ENCODE results near the gene CORO2B.

CORO2B gene

GRCh38 chr15:68615811-68616210 is 37.0 kb downstream of the CORO2B start:
- no peak for DNase-seq (ENCODE audit: low read depth)
- no peak for TF ChIP-seq CTCF (IDR thresholded peaks at IDR 0.05; ENCODE audit: control insufficient read depth, insufficient read depth, low read depth, low read length, missing control alignments)
- no peak overlapping the region for H3K4me3 ChIP-seq (ENCODE audit: control insufficient read depth, low read depth, low read length)

- no peak for DNase-seq (ENCODE audit: low read depth)
- no peak for TF ChIP-seq CTCF (IDR thresholded peaks at IDR 0.05; ENCODE audit: control insufficient read depth, insufficient read depth, low read depth, low read length, missing control alignments)
- no peak overlapping the region for H3K4me3 ChIP-seq (ENCODE audit: control insufficient read depth, low read depth, low read length)
Measured at GRCh38 chr15:68616397-68616796, 37.6 kb downstream of the CORO2B start.

- no peak overlapping the region for H3K4me3 ChIP-seq (ENCODE audit: control insufficient read depth, low read depth, low read length)
- no peak for TF ChIP-seq CTCF (IDR thresholded peaks at IDR 0.05; ENCODE audit: control insufficient read depth, insufficient read depth, low read depth, low read length, missing control alignments)
- no peak for DNase-seq (ENCODE audit: low read depth)
Measured at GRCh38 chr15:68617001-68617400, 38.2 kb downstream of the CORO2B start.

GRCh38 chr15:68617777-68618176 is 39.0 kb downstream of the CORO2B start:
- no peak for DNase-seq (ENCODE audit: low read depth)
- no peak for TF ChIP-seq CTCF (IDR thresholded peaks at IDR 0.05; ENCODE audit: control insufficient read depth, insufficient read depth, low read depth, low read length, missing control alignments)
- no peak overlapping the region for H3K4me3 ChIP-seq (ENCODE audit: control insufficient read depth, low read depth, low read length)

GRCh38 chr15:68618394-68618793 is 39.6 kb downstream of the CORO2B start:
- TF ChIP-seq CTCF (IDR thresholded peaks at IDR 0.05; ENCODE audit: control insufficient read depth, insufficient read depth, low read depth, low read length, missing control alignments), result no peak
- DNase-seq (ENCODE audit: low read depth), result no peak
- H3K4me3 ChIP-seq (ENCODE audit: control insufficient read depth, low read depth, low read length), result no peak overlapping the region

- no peak overlapping the region for H3K4me3 ChIP-seq (ENCODE audit: control insufficient read depth, low read depth, low read length)
- TF ChIP-seq CTCF (IDR thresholded peaks at IDR 0.05; ENCODE audit: control insufficient read depth, insufficient read depth, low read depth, low read length, missing control alignments), result no peak
- no peak for DNase-seq (ENCODE audit: low read depth)
Measured at GRCh38 chr15:68618908-68619698, 40.3 kb downstream of the CORO2B start.

Data from AG09309 (cell line).